Epithelial cell of esophagus (primary cell): ENCODE data around the gene TMEM178B.
"Not testable (repeated sequence)": the region's sequence is repeated elsewhere in the genome, so short reads cannot be mapped to it uniquely, and the experiment has no call there.

ENCODE experiments used
- DNase-seq: peaks from one replicate; pipeline ENCODE4 v3.0.0; 2010; ENCODE audit warnings: low read depth
- H3K4me3 ChIP-seq: 2 replicates; pipeline ENCODE4 v1.5.1; 2011; ENCODE audit warnings: mild to moderate bottlenecking, low read length, control low read depth
- CTCF ChIP-seq: IDR thresholded peaks from 2 replicates; pipeline ENCODE4 v1.5.1; 2011; ENCODE audit warnings: low read depth, mild to moderate bottlenecking, low read length, control low read depth, inconsistent platforms; ENCODE audit not compliant: insufficient read depth; ENCODE audit errors: missing control alignments

The TMEM178B gene

DNA sequence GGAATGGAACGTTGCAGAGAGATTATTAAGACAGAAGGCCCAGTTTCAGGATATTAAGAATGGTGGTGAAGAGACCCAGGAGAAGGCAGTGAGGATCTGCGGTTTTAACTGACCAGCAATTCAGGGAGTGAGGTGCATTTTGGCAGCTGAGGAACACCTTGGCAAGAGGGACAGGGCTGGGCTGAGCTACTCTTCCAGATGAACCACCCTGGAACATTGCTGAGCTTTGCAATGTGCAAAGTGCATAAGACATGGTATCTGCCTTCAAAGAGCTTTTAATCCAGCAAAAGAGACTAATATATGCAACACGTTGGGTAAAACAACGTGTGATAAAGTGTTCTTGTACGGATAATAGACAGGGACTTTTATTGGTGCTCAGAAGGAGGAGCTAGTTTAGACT lies 296.3 kb downstream of the TMEM178B start:
- H3K4me3 ChIP-seq = no peak overlapping the region
- no peak for TF ChIP-seq CTCF
- DNase-seq = no peak

DNA sequence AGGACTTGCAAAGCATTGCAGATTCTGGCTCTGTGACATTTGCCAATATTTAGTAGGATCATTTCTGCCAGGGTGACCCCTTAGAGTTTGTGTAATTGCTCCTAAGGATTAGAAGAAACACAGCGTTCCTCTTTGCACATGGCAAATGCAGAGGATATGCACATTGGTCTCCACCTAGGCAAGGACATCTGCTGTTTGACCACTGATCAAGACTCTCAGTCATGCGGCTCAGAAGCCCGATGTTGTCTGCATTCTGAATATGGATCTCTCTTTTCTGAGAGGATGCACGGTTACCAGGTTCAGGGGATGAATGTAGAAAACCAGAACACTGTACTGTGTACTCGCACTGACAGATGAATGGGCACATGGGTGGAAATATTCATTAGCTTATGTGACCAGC lies 296.8 kb downstream of the TMEM178B start:
- no peak for TF ChIP-seq CTCF

DNA sequence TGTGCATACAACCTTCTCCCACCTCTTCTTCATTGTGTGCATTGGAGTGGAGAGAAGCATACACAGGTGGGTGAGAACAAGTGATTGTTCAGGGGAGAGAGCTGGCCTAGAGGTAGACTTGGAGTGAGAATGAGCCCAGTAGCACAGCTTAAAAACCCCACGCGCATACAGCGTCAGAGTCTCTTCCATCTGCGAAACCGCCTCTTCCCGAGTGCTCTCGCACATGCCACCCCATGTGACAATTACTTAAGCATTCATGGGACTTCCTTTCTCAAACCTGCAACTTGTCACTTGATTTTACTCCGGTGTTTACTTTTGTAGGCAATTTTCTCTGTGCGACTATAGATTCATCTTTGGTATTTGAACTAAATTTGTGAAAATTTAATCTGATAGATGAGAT lies 300.6 kb downstream of the TMEM178B start:
- DNase-seq = no peak
- H3K4me3 ChIP-seq = no peak overlapping the region
- no peak for TF ChIP-seq CTCF

More for the DNA sequence above, 296.8 kb downstream of the TMEM178B start:
- no peak overlapping the region for H3K4me3 ChIP-seq
- no peak for DNase-seq

DNA sequence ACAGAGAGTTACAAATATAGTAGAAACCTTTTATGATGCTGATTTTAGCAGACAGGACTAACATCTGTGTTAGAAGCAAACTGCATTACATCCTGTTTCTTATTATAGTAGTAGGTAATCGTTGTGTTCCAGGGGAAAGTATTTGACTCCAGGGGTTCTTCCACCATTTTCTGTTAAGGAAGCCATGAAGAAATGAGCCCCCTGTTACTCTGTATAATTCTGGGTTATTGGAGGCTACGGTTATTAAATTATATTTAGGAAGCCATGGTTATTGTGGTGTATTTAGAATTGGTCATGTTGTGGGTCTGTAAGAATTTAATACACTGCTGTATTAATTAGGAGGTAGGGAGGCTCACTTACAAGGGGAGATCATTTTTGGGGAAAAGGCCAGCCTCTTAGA lies 301.6 kb downstream of the TMEM178B start:
- no peak overlapping the region for H3K4me3 ChIP-seq
- no peak for DNase-seq
- no peak for TF ChIP-seq CTCF

GRCh38 chr7:141377906-141378305 lies 304.0 kb downstream of the TMEM178B start:
- DNase-seq = no peak
- TF ChIP-seq CTCF = no peak
- no peak overlapping the region for H3K4me3 ChIP-seq

GRCh38 chr7:141378405-141378804 lies 304.5 kb downstream of the TMEM178B start:
- DNase-seq = no peak
- H3K4me3 ChIP-seq = no peak overlapping the region
- no peak for TF ChIP-seq CTCF

GRCh38 chr7:141381794-141382427 lies 308.0 kb downstream of the TMEM178B start:
- no peak for DNase-seq
- H3K4me3 ChIP-seq = no peak overlapping the region
- TF ChIP-seq CTCF = no peak

GRCh38 chr7:141383356-141383755 lies 309.5 kb downstream of the TMEM178B start:
- H3K4me3 ChIP-seq, DNase-seq: not testable (repeated sequence)
